Liver (tissue), 9 donors: ENCODE results near the gene RNU2-1. TPM values are rescaled to one million over a fixed set of nuclear protein-coding genes. Genes with fewer than 3 reads are reported as not detected.
"Not testable (repeated sequence)": the region's sequence is repeated elsewhere in the genome, so short reads cannot be mapped to it uniquely, and the experiment has no call there.

Experiments used
- DNase-seq: peaks from one replicate; pipeline ENCODE4 v3.0.0-alpha.2; 2017; ENCODE audit warnings: low spot score
- H3K27ac ChIP-seq, 2 donors: one replicate each; pipeline ENCODE4 v1.7.0; 2013; ENCODE audit warnings: inconsistent platforms in 2 of 2, low read length in 2 of 2, control low read depth in 1 of 2, low read depth in 1 of 2, mild to moderate bottlenecking in 1 of 2
- H3K27me3 ChIP-seq, 4 donors: one replicate each; pipeline versions ENCODE4 v1.6.1 to v1.7.0; 2013; ENCODE audit warnings: low read length in 3 of 4, inconsistent platforms in 1 of 4, mild to moderate bottlenecking in 1 of 4, moderate library complexity in 1 of 4; ENCODE audit not compliant: control insufficient read depth in 4 of 4, insufficient read depth in 4 of 4
- H3K36me3 ChIP-seq, 4 donors: one replicate each; pipeline versions ENCODE4 v1.6.1 to v1.7.0; 2013; ENCODE audit warnings: low read length in 3 of 4, mild to moderate bottlenecking in 3 of 4, low read depth in 1 of 4, moderate library complexity in 1 of 4; ENCODE audit not compliant: control insufficient read depth in 4 of 4, insufficient read depth in 3 of 4
- H3K4me1 ChIP-seq, 4 donors: one replicate each; pipeline versions ENCODE4 v1.6.1 to v1.7.0; 2013; ENCODE audit warnings: low read length in 3 of 4, mild to moderate bottlenecking in 3 of 4, moderate library complexity in 1 of 4; ENCODE audit not compliant: control insufficient read depth in 4 of 4, insufficient read depth in 4 of 4
- H3K4me3 ChIP-seq, 3 donors: one replicate each; pipeline versions ENCODE4 v1.6.1 to v1.7.0; 2013; ENCODE audit warnings: low read length in 3 of 3, control low read depth in 1 of 3, low read depth in 1 of 3, mild to moderate bottlenecking in 1 of 3
- H3K9ac ChIP-seq, 2 donors: one replicate each; pipeline ENCODE4 v1.7.0; 2013; ENCODE audit warnings: low read length in 2 of 2, mild to moderate bottlenecking in 2 of 2, moderate library complexity in 2 of 2, control low read depth in 1 of 2, low read depth in 1 of 2
- H3K9me3 ChIP-seq, 4 donors: one replicate each; pipeline versions ENCODE4 v1.6.1 to v1.7.0; 2013; ENCODE audit warnings: low read length in 3 of 4; ENCODE audit not compliant: control insufficient read depth in 4 of 4
- WGBS: extraction: QIAGEN DNeasy Blood & Tissue Kit; methylation state at CpG from one replicate; pipeline ENCODE4 v1.1.7; 2013; 5-methylcytosine and 5-hydroxymethylcytosine counted together
- polyA plus RNA-seq, 2 donors: library from polyadenylated mRNA; stranded (reverse) in 1 of 2; unstranded in 1 of 2; fragments of 200-250 nt in 1 of 2; fragments of >200 nt in 1 of 2; fragmentation: Nextera tagmentation in 1 of 2; extraction: Ambion mirVana in 1 of 2; gene quantifications; one replicate each; pipeline versions ENCODE4 v1.2.1 to v1.2.3, GENCODE V29; 2013 to 2015
- total RNA-seq, 2 donors: library from RNA; depleted of rRNA; stranded (reverse); fragments of >200 nt; gene quantifications; one replicate each; pipeline ENCODE4 v1.2.3, GENCODE V29; 2014
- donor health status: healthy.
- donor health status: healthy.
- donor health status: healthy.
- donor health status: healthy.
- donor health status: healthy.

Gene RNU2-1
- total RNA-seq, result not detected
- 1 to 10 TPM in 1 of 2 donors, not detected in 1; 3.4 TPM for polyA plus RNA-seq

DNA sequence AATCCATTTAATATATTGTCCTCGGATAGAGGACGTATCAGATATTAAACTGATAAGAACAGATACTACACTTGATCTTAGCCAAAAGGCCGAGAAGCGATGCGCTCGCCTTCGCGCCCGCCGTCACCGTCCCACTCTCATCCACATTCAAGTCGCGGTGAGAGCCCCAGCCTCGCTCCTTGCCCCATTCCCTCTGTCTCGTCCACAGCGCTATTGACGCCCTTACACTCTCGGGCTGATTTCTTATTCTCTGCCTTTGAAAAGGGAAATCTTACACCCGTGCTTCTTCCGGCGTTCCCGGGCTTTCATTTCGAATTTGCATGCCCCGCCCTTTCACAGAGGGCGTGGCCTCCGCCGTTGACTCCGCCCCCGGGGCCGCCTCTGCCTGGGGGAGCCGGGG, at the start of gene RNU2-1:
Gene RNU2-1 (minus strand): TSS at position 101 of the 400 bp plus-strand sequence.
- WGBS, result no CpG with 5 or more reads among the region's 31 CpGs
- not testable (repeated sequence) for H3K4me1 ChIP-seq, H3K27ac ChIP-seq, H3K4me3 ChIP-seq, DNase-seq, H3K27me3 ChIP-seq, H3K9ac ChIP-seq, H3K9me3 ChIP-seq, H3K36me3 ChIP-seq

GRCh38 chr17:43272914-43273313, 39.1 kb upstream of the RNU2-1 start:
- DNase-seq, H3K4me3 ChIP-seq, H3K9ac ChIP-seq, H3K27me3 ChIP-seq, H3K36me3 ChIP-seq, H3K9me3 ChIP-seq, H3K27ac ChIP-seq, H3K4me1 ChIP-seq: not testable (repeated sequence)
- no CpG with 5 or more reads among the region's 30 CpGs for WGBS

GRCh38 chr17:43272483-43272882, 38.7 kb upstream of the RNU2-1 start:
- no CpG with 5 or more reads among the region's 12 CpGs for WGBS
- H3K4me3 ChIP-seq, H3K27ac ChIP-seq, H3K36me3 ChIP-seq, H3K27me3 ChIP-seq, DNase-seq, H3K9me3 ChIP-seq, H3K4me1 ChIP-seq, H3K9ac ChIP-seq: not testable (repeated sequence)

GRCh38 chr17:43270552-43271504, 37.1 kb upstream of the RNU2-1 start:
- not testable (repeated sequence) for H3K9me3 ChIP-seq, H3K4me3 ChIP-seq, H3K36me3 ChIP-seq, DNase-seq, H3K27ac ChIP-seq, H3K27me3 ChIP-seq, H3K9ac ChIP-seq, H3K4me1 ChIP-seq
- no CpG with 5 or more reads among the region's 43 CpGs for WGBS

GRCh38 chr17:43246456-43246855, 12.7 kb upstream of the RNU2-1 start:
- H3K4me3 ChIP-seq, H3K4me1 ChIP-seq, H3K9ac ChIP-seq, H3K27me3 ChIP-seq, H3K9me3 ChIP-seq, DNase-seq, H3K27ac ChIP-seq, H3K36me3 ChIP-seq: not testable (repeated sequence)
- whole genome bisulfite sequencing, result 5% methylated on average over 12 of the region's 23 CpGs

DNA sequence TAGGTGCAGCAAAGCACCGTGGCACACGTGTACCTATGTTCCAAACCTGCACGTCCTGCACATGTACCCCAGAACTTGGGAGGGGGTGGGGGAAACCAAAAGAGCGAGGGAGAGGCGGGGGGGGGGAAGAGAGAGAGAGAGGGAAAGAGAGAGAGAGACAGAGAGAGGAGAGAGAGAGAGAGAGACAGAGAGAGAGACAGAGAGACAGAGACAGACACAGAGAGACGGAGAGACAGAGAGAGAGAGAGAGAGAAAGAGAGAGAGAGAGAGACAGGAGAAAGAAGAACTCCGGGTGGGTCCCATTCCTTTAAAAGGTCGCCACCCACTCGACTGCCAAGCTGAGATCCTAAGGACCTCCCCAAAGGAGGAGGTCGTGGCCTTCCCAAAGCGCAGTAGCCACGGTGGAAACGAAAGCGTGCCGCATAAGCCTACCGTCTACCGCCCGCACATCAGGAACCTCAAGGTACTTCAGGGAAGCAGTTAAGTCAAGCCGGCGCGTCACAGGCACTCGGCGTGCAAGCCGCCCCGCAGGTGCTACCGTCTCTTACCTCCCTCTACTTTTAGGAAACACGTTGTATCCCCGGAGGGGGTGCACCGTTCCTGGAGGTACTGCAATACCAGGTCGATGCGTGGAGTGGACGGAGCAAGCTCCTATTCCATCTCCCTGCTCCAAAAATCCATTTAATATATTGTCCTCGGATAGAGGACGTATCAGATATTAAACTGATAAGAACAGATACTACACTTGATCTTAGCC, 7.0 kb upstream of the RNU2-1 start:
- not testable (repeated sequence) for H3K27me3 ChIP-seq, H3K4me1 ChIP-seq, H3K9ac ChIP-seq, H3K4me3 ChIP-seq, H3K27ac ChIP-seq, DNase-seq, H3K36me3 ChIP-seq, H3K9me3 ChIP-seq
- WGBS, result no CpG with 5 or more reads among the region's 34 CpGs

GRCh38 chr17:43239597-43239996, 5.8 kb upstream of the RNU2-1 start:
- H3K27ac ChIP-seq, DNase-seq, H3K9me3 ChIP-seq, H3K4me3 ChIP-seq, H3K36me3 ChIP-seq, H3K27me3 ChIP-seq, H3K9ac ChIP-seq, H3K4me1 ChIP-seq: not testable (repeated sequence)
- no CpG with 5 or more reads among the region's 26 CpGs for WGBS

DNA sequence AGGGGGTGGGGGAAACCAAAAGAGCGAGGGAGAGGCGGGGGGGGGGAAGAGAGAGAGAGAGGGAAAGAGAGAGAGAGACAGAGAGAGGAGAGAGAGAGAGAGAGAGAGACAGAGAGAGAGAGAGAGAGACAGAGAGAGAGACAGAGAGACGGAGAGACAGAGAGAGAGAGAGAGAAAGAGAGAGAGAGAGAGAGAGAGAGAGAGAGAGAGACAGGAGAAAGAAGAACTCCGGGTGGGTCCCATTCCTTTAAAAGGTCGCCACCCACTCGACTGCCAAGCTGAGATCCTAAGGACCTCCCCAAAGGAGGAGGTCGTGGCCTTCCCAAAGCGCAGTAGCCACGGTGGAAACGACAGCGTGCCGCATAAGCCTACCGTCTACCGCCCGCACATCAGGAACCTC, 514 bp downstream of the RNU2-1 start:
- DNase-seq, H3K27ac ChIP-seq, H3K9me3 ChIP-seq, H3K36me3 ChIP-seq, H3K27me3 ChIP-seq, H3K4me1 ChIP-seq, H3K4me3 ChIP-seq, H3K9ac ChIP-seq: not testable (repeated sequence)
- WGBS, result 0% methylated on average over 1 of the region's 15 CpGs
